Neural cell (in vitro differentiated cells): ENCODE data around the gene MYO19. TPM values are rescaled to one million over a fixed set of nuclear protein-coding genes. Genes with fewer than 3 reads are reported as not detected.

ENCODE experiments used
- H2AFZ ChIP-seq: fragments of 200-600, 300-800 bp; sonication (generic), shearing (Covaris generic); 2 replicates; pipeline ENCODE4 v1.6.0; 2014; ENCODE audit warnings: low read depth, mild to moderate bottlenecking, antibody characterized with exemption, low read length, moderate library complexity
- H3F3A ChIP-seq: fragments of 200-600 bp; shearing (Covaris generic); 2 replicates; pipeline ENCODE4 v1.6.1; 2016; ENCODE audit warnings: mild to moderate bottlenecking, moderate library complexity, mixed read lengths, antibody characterized with exemption, low read length; ENCODE audit not compliant: insufficient read depth, poor library complexity, severe bottlenecking
- H3K27ac ChIP-seq: fragments of 200-600, 300-800 bp; sonication (generic), shearing (Covaris generic); 2 replicates; pipeline ENCODE4 v1.5.1; 2014; ENCODE audit warnings: mild to moderate bottlenecking, low read length, moderate library complexity
- H3K27me3 ChIP-seq: fragments of 300-800, 200-600 bp; sonication (generic), shearing (Covaris generic); 2 replicates; pipeline ENCODE4 v1.6.0; 2014; ENCODE audit warnings: mild to moderate bottlenecking, low read depth, low read length, moderate library complexity; ENCODE audit not compliant: insufficient read depth
- H3K36me3 ChIP-seq: fragments of 300-800, 200-600 bp; sonication (generic), shearing (Covaris generic); 2 replicates; pipeline ENCODE4 v1.5.1; 2014; ENCODE audit warnings: mild to moderate bottlenecking, antibody characterized with exemption, low read length, moderate library complexity; ENCODE audit not compliant: insufficient read depth
- H3K4me2 ChIP-seq: fragments of 300-800, 200-600 bp; sonication (generic), shearing (Covaris generic); 2 replicates; pipeline ENCODE4 v1.6.0; 2014; ENCODE audit warnings: mild to moderate bottlenecking, low read length
- H3K4me3 ChIP-seq: fragments of 300-800, 200-600 bp; sonication (generic), shearing (Covaris generic); 2 replicates; pipeline ENCODE4 v1.5.1; 2014; ENCODE audit warnings: mild to moderate bottlenecking, low read length, moderate library complexity
- H3K79me2 ChIP-seq: fragments of 200-600 bp; shearing (Covaris generic); replicated peaks from 2 replicates; pipeline ENCODE4 v1.6.0; 2014; ENCODE audit warnings: mild to moderate bottlenecking, low read length, moderate library complexity; ENCODE audit not compliant: insufficient read depth
- H3K9ac ChIP-seq: fragments of 300-800, 200-600 bp; sonication (generic), shearing (Covaris generic); 2 replicates; pipeline ENCODE4 v1.6.1; 2016; ENCODE audit warnings: mild to moderate bottlenecking, low read length, mixed read lengths
- H3K9me2 ChIP-seq: fragments of 200-600 bp; shearing (Covaris generic); 2 replicates; pipeline ENCODE4 v1.6.1; 2016; ENCODE audit warnings: mild to moderate bottlenecking, low read length, mixed read lengths; ENCODE audit not compliant: insufficient read depth
- H3K9me3 ChIP-seq: fragments of 200-600, 300-800 bp; sonication (generic), shearing (Covaris generic); 2 replicates; pipeline ENCODE4 v1.6.1; 2016; ENCODE audit warnings: mild to moderate bottlenecking, mixed run types, low read length, moderate library complexity, mixed read lengths
- H4K20me1 ChIP-seq: fragments of 200-600 bp; shearing (Covaris generic); 2 replicates; pipeline ENCODE4 v1.6.1; 2016; ENCODE audit warnings: mild to moderate bottlenecking, mixed run types; ENCODE audit not compliant: insufficient read depth
- CTCF ChIP-seq: fragments of 450-650 bp; IDR thresholded peaks from 2 replicates; pipeline ENCODE4 v1.5.1; 2014; ENCODE audit warnings: antibody characterized with exemption, mild to moderate bottlenecking, moderate library complexity; ENCODE audit not compliant: poor library complexity, severe bottlenecking
- EP300 ChIP-seq: fragments of 450-650 bp; conservative IDR thresholded peaks from 2 replicates; pipeline ENCODE4 v1.6.1; 2014; ENCODE audit warnings: antibody characterized with exemption, mild to moderate bottlenecking, moderate library complexity; ENCODE audit not compliant: poor library complexity, severe bottlenecking
- EZH2 ChIP-seq: fragments of 200-600, 300-800 bp; shearing (Covaris generic), sonication (generic); IDR thresholded peaks from 2 replicates; pipeline ENCODE4 v1.6.1; 2014; ENCODE audit warnings: antibody characterized with exemption, low read length, borderline replicate concordance, mild to moderate bottlenecking; ENCODE audit not compliant: insufficient read depth, poor library complexity, severe bottlenecking
- MXI1 ChIP-seq: fragments of 450-650 bp; conservative IDR thresholded peaks from 2 replicates; pipeline ENCODE4 v1.6.1; 2014; ENCODE audit warnings: antibody characterized with exemption, mild to moderate bottlenecking; ENCODE audit not compliant: poor library complexity, severe bottlenecking
- POLR2AphosphoS5 ChIP-seq: IDR thresholded peaks from 2 replicates; pipeline ENCODE4 v1.6.1; 2012
- RAD21 ChIP-seq: fragments of 450-650 bp; conservative IDR thresholded peaks from 2 replicates; pipeline ENCODE4 v1.6.1; 2014; ENCODE audit warnings: antibody characterized with exemption, mild to moderate bottlenecking, moderate library complexity
- REST ChIP-seq: IDR thresholded peaks from 2 replicates; pipeline ENCODE4 v1.6.1; 2012; ENCODE audit warnings: borderline replicate concordance
- SMC3 ChIP-seq: fragments of 450-650 bp; conservative IDR thresholded peaks from 2 replicates; pipeline ENCODE4 v1.6.1; 2014; ENCODE audit warnings: antibody characterized with exemption, mild to moderate bottlenecking, moderate library complexity; ENCODE audit not compliant: poor library complexity
- TAF1 ChIP-seq: IDR thresholded peaks from 2 replicates; pipeline ENCODE4 v1.6.1; 2012; ENCODE audit warnings: low read depth
- polyA plus RNA-seq: library from polyadenylated mRNA; depleted of rRNA; stranded (reverse); fragments of >200 nt; gene quantifications from 2 replicates; pipeline ENCODE4 v1.2.3, GENCODE V29; 2014

Gene MYO19
- polyA plus RNA-seq, 1 donor from 2014 or later: 51.5 TPM

GRCh38 chr17:36498560-36499300 is 35.9 kb downstream of the MYO19 start:
- no peak for TF ChIP-seq REST
- no peak for TF ChIP-seq CTCF
- TF ChIP-seq SMC3: no peak
- TF ChIP-seq MXI1: no peak
- no peak for TF ChIP-seq TAF1
- TF ChIP-seq POLR2AphosphoS5: no peak
- no peak for TF ChIP-seq EZH2
- TF ChIP-seq EP300: no peak
- TF ChIP-seq RAD21: no peak
- Histone ChIP-seq H3K9me3 (no peaks in the 10 kb centered on the region), H3K4me2 (no peak overlapping the region), H4K20me1 (no peaks in the 10 kb centered on the region), H3K9me2 (no peaks in the 10 kb centered on the region), H3K27me3 (no peaks in the 10 kb centered on the region), H3K36me3 (peaks cover 7% of the 10 kb centered on the region), H3K27ac (no peak overlapping the region), H3K9ac (no peak overlapping the region), H3F3A (no peaks in the 10 kb centered on the region), H3K4me3 (no peak overlapping the region), H3K79me2 (no peaks in the 10 kb centered on the region), H2AFZ (no peak overlapping the region)

- no peak overlapping the region for H2AFZ ChIP-seq
- H3K4me3 ChIP-seq: no peak overlapping the region
- no peak overlapping the region for H3K9ac ChIP-seq
- H3K79me2 ChIP-seq: no peaks in the 10 kb centered on the region
- no peaks in the 10 kb centered on the region for H3K27me3 ChIP-seq
- peaks cover 7% of the 10 kb centered on the region for H3K36me3 ChIP-seq
- no peaks in the 10 kb centered on the region for H3F3A ChIP-seq
- H3K4me2 ChIP-seq: no peak overlapping the region
- no peak overlapping the region for H3K27ac ChIP-seq
- no peaks in the 10 kb centered on the region for H3K9me3 ChIP-seq
- H3K9me2 ChIP-seq: no peaks in the 10 kb centered on the region
- no peaks in the 10 kb centered on the region for H4K20me1 ChIP-seq
- TF ChIP-seq REST: no peak
- TF ChIP-seq EZH2: no peak
- no peak for TF ChIP-seq POLR2AphosphoS5
- no peak for TF ChIP-seq RAD21
- TF ChIP-seq TAF1: no peak
- no peak for TF ChIP-seq SMC3
- no peak for TF ChIP-seq MXI1
- TF ChIP-seq EP300: no peak
- TF ChIP-seq CTCF: no peak
Observed at GRCh38 chr17:36498155-36498554, 36.5 kb downstream of the MYO19 start.
